Measurements from ENCODE around the gene YWHAQ. TPM values are rescaled to one million over a fixed set of nuclear protein-coding genes. Genes with fewer than 3 reads are reported as not detected.
A peak's percentile ranks its signal among the peaks of the same experiment; 100 is the strongest.

The YWHAQ gene
- total RNA-seq, 4 donors from 2014 or later, result 223 to 239 (median 230) TPM

DNA sequence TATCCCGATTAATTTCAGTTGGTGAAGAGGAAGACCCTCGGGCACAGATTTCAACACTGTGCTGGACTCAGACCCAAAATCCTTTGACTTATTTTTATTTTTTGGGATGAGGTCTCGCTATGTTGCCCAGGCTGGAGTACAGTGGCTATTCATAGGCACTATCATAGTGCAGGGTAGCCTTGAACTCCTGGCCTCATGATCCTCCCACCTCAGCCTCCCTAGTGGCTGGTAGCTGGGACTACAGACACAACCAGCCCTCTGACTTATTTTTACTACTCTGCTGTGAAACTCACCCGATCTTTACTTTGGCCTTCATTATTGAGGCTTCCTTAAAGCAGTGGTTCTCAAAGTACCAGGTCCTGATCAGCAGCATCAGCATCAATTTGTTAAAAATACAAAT lies 57.0 kb downstream of the YWHAQ start:
- Histone ChIP-seq H3K27ac (replicated peaks in 1 of 4) (peak overlapping the region in 3 of 4 donors; percentile 16 to 45 (median 36)), H3K4me3 (no peak overlapping the region), H3K36me3 (no peaks in the 10 kb centered on the region), H3K27me3 (no peaks in the 10 kb centered on the region), H3K4me1 (peaks cover 0 to 12% (median 3%) of the 10 kb centered on the region in 4 donors), H3K9me3 (no peaks in the 10 kb centered on the region)
- TF ChIP-seq POLR2A (IDR thresholded peaks at IDR 0.05; ENCODE audit: low read depth) (no peak), EP300 (IDR thresholded peaks at IDR 0.05) (no peak), POLR2AphosphoS5 (IDR thresholded peaks at IDR 0.05) (no peak)
- TF ChIP-seq, protein P1, sequence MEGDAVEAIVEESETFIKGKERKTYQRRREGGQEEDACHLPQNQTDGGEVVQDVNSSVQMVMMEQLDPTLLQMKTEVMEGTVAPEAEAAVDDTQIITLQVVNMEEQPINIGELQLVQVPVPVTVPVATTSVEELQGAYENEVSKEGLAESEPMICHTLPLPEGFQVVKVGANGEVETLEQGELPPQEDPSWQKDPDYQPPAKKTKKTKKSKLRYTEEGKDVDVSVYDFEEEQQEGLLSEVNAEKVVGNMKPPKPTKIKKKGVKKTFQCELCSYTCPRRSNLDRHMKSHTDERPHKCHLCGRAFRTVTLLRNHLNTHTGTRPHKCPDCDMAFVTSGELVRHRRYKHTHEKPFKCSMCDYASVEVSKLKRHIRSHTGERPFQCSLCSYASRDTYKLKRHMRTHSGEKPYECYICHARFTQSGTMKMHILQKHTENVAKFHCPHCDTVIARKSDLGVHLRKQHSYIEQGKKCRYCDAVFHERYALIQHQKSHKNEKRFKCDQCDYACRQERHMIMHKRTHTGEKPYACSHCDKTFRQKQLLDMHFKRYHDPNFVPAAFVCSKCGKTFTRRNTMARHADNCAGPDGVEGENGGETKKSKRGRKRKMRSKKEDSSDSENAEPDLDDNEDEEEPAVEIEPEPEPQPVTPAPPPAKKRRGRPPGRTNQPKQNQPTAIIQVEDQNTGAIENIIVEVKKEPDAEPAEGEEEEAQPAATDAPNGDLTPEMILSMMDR (IDR thresholded peaks at IDR 0.05), result no peak
- intact Hi-C loops (cut with DNase I), result no loop called here
- WGBS, result 87% methylated on average over 4 of the region's 4 CpGs
- no peak for DNase-seq (ENCODE audit: extremely low spot score)

GRCh38 chr2:9573013-9573720 lies 57.6 kb downstream of the YWHAQ start:
- intact Hi-C loops (cut with DNase I), result no loop called here
- DNase-seq (ENCODE audit: extremely low spot score), result no peak
- H3K4me3 ChIP-seq, result no peak overlapping the region
- no peak overlapping the region for H3K27ac ChIP-seq (replicated peaks in 1 of 4)
- no peaks in the 10 kb centered on the region for H3K36me3 ChIP-seq
- no peaks in the 10 kb centered on the region for H3K27me3 ChIP-seq
- H3K9me3 ChIP-seq, result no peaks in the 10 kb centered on the region
- H3K4me1 ChIP-seq, result peaks cover 0 to 11% (median 3%) of the 10 kb centered on the region in 4 donors
- TF ChIP-seq EP300 (IDR thresholded peaks at IDR 0.05) (no peak), POLR2A (IDR thresholded peaks at IDR 0.05; ENCODE audit: low read depth) (no peak)
- TF ChIP-seq, protein P1 (IDR thresholded peaks at IDR 0.05), result no peak
- 92% methylated on average over 1 of the region's 1 CpG for WGBS

DNA sequence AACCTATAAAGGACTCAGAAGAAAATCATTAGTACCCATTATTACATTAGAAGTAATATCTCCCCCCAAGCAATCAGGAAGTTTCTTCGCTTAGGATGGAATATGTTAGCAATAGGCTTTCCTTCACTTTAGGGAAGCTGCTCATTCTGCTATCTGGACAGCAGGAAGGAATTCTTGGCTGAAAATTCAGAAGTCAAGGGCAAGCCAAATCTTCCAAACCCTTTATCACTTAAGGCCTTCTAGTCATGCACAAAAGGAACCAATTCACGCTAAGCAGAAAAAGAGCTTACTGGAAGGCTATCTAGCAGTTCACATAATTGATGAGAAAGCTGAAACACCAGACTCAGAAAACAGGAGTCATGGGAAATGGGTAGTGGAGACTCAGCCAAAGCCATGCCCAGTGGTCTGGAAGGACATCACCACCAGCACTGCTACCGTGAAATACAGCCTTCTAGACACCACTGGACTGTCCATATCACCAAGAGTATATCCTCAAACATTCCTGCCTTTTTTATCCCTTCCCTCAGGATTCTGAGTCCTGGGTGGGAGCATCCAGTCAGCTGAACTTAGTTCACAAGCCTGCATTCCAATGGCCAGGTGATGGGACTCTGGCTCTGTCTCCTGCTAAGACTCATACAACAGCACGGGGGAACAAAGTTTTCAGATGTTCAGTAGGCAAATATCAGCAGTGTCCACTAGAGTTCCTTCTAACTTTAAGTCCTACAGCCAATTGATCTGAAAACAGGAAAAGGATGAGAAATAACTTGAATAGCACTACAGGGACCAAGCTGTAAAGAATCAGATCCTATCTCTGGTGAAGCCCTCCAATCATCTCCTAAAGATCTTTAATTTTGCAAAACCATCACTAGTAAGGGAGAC lies 60.4 kb downstream of the YWHAQ start:
- Histone ChIP-seq H3K4me3 (no peak overlapping the region), H3K4me1 (peaks cover 9 to 16% (median 10%) of the 10 kb centered on the region in 4 donors), H3K9me3 (no peaks in the 10 kb centered on the region), H3K36me3 (peaks cover 0 to 4% (median 0%) of the 10 kb centered on the region in 4 donors), H3K27me3 (no peaks in the 10 kb centered on the region), H3K27ac (replicated peaks in 1 of 4) (no peak overlapping the region)
- WGBS, result 81% methylated on average over 4 of the region's 4 CpGs
- TF ChIP-seq POLR2A (IDR thresholded peaks at IDR 0.05; ENCODE audit: low read depth), result no peak
- intact Hi-C loops (cut with DNase I), result no loop called here
- DNase-seq (ENCODE audit: extremely low spot score), result no peak

GRCh38 chr2:9565436-9566153 lies 65.2 kb downstream of the YWHAQ start:
- DNase-seq (ENCODE audit: extremely low spot score), result peak; percentile 95
- TF ChIP-seq EP300 (IDR thresholded peaks at IDR 0.05) (no peak), POLR2AphosphoS5 (IDR thresholded peaks at IDR 0.05) (peak; percentile 81 to 89)
- H3K9me3 ChIP-seq, result no peaks in the 10 kb centered on the region
- intact Hi-C loops (cut with DNase I), result no loop called here
- peak overlapping the region in 3 of 4 donors; percentile 17 to 33 (median 24) for H3K4me3 ChIP-seq
- H3K36me3 ChIP-seq, result peaks cover 0 to 4% (median 0%) of the 10 kb centered on the region in 4 donors
- H3K4me1 ChIP-seq, result peaks cover 10 to 21% (median 18%) of the 10 kb centered on the region in 4 donors
- WGBS, result 65% methylated on average over 11 of the region's 11 CpGs
- H3K27ac ChIP-seq (replicated peaks in 1 of 4), result peak overlapping the region; percentile 79 to 88 (median 82)
- no peaks in the 10 kb centered on the region for H3K27me3 ChIP-seq

GRCh38 chr2:9560628-9561027 lies 70.2 kb downstream of the YWHAQ start:
- WGBS, result 57% methylated on average over 2 of the region's 2 CpGs

More at GRCh38 chr2:9560628-9561027, 70.2 kb downstream of the YWHAQ start:
- Histone ChIP-seq H3K36me3 (peaks cover 0 to 5% (median 0%) of the 10 kb centered on the region in 4 donors), H3K9me3 (no peaks in the 10 kb centered on the region), H3K27ac (replicated peaks in 1 of 4) (no peak overlapping the region), H3K27me3 (no peaks in the 10 kb centered on the region), H3K4me1 (peaks cover 21 to 46% (median 41%) of the 10 kb centered on the region in 4 donors), H3K4me3 (no peak overlapping the region)
- DNase-seq (ENCODE audit: extremely low spot score), result no peak
- intact Hi-C loops (cut with DNase I), result no loop called here
- no peak for TF ChIP-seq POLR2A (IDR thresholded peaks at IDR 0.05; ENCODE audit: low read depth)
- TF ChIP-seq EP300 (IDR thresholded peaks at IDR 0.05), result no peak
- TF ChIP-seq, protein P1 (IDR thresholded peaks at IDR 0.05), result no peak
- TF ChIP-seq POLR2AphosphoS5 (IDR thresholded peaks at IDR 0.05), result no peak
